Thymus (tissue), 11 donors: ENCODE measurements around the gene ATRNL1. TPM values are rescaled to one million over a fixed set of nuclear protein-coding genes. Genes with fewer than 3 reads are reported as not detected.

Experiments
- DNase-seq, 9 donors: peaks; one replicate each; pipeline ENCODE4 v3.0.0-alpha.2; 2013; ENCODE audit warnings: low spot score in 9 of 9, low read depth in 6 of 9, missing footprints in 1 of 9
- H3K27ac ChIP-seq, 2 donors: one replicate each; pipeline ENCODE4 v1.5.1; 2013; ENCODE audit warnings: control low read depth in 1 of 2, low read depth in 1 of 2, low read length in 1 of 2, mild to moderate bottlenecking in 1 of 2, moderate library complexity in 1 of 2
- H3K27me3 ChIP-seq, 2 donors: one replicate each; pipeline ENCODE4 v1.5.1; 2013; ENCODE audit warnings: low read length in 1 of 2; ENCODE audit not compliant: control insufficient read depth in 2 of 2, insufficient read depth in 1 of 2
- H3K36me3 ChIP-seq, 2 donors: one replicate each; pipeline ENCODE4 v1.5.1; 2013; ENCODE audit warnings: low read length in 1 of 2, mild to moderate bottlenecking in 1 of 2, moderate library complexity in 1 of 2; ENCODE audit not compliant: control insufficient read depth in 2 of 2, insufficient read depth in 2 of 2
- H3K4me1 ChIP-seq, 2 donors: one replicate each; pipeline ENCODE4 v1.5.1; 2013; ENCODE audit warnings: low read length in 2 of 2; ENCODE audit not compliant: control insufficient read depth in 2 of 2, insufficient read depth in 2 of 2
- H3K4me3 ChIP-seq, 2 donors: one replicate each; pipeline ENCODE4 v1.5.1; 2013; ENCODE audit warnings: low read length in 2 of 2, control low read depth in 1 of 2, mild to moderate bottlenecking in 1 of 2
- H3K9me3 ChIP-seq, 2 donors: one replicate each; pipeline ENCODE4 v1.5.1; 2013; ENCODE audit warnings: low read length in 1 of 2, mild to moderate bottlenecking in 1 of 2; ENCODE audit not compliant: control insufficient read depth in 2 of 2, insufficient read depth in 1 of 2
- WGBS: extraction: QIAGEN DNeasy Blood & Tissue Kit; methylation state at CpG from one replicate; pipeline ENCODE4 v1.1.7; 2013; 5-methylcytosine and 5-hydroxymethylcytosine counted together
- polyA plus RNA-seq: library from polyadenylated mRNA; stranded (reverse); fragments of 200-250 nt; gene quantifications from one replicate; pipeline ENCODE4 v1.2.3, GENCODE V29; 2013
- total RNA-seq: library from RNA; stranded (reverse); fragments of 120-200 nt; gene quantifications from one replicate; pipeline ENCODE4 v1.2.4, GENCODE V29; 2013
- donor health status: healthy.

ATRNL1 gene
- total and polyA plus RNA-seq, 2 donors: 0.84 to 3.4 TPM

- 97% methylated on average over 1 of the region's 1 CpG for WGBS
- no peak for DNase-seq
- Histone ChIP-seq H3K4me3 (no peak overlapping the region), H3K36me3 (no peaks in the 10 kb centered on the region), H3K27ac (no peak overlapping the region), H3K4me1 (no peaks in the 10 kb centered on the region), H3K27me3 (no peaks in the 10 kb centered on the region), H3K9me3 (no peaks in the 10 kb centered on the region)
Observed at GRCh38 chr10:115850666-115851065, 757.5 kb downstream of the ATRNL1 start.

GRCh38 chr10:115851695-115852094 is 758.5 kb downstream of the ATRNL1 start:
- no peak for DNase-seq
- WGBS: 92% methylated on average over 5 of the region's 5 CpGs
- Histone ChIP-seq H3K4me3 (no peak overlapping the region), H3K4me1 (no peaks in the 10 kb centered on the region), H3K9me3 (no peaks in the 10 kb centered on the region), H3K27me3 (no peaks in the 10 kb centered on the region), H3K36me3 (no peaks in the 10 kb centered on the region), H3K27ac (no peak overlapping the region)

GRCh38 chr10:115854740-115855435 is 761.7 kb downstream of the ATRNL1 start:
- Histone ChIP-seq H3K27ac (no peak overlapping the region), H3K27me3 (no peaks in the 10 kb centered on the region), H3K4me3 (no peak overlapping the region), H3K36me3 (no peaks in the 10 kb centered on the region), H3K9me3 (no peaks in the 10 kb centered on the region), H3K4me1 (no peaks in the 10 kb centered on the region)
- DNase-seq: no peak
- WGBS: 91% methylated on average over 6 of the region's 6 CpGs

GRCh38 chr10:115856580-115856979 is 763.4 kb downstream of the ATRNL1 start:
- DNase-seq: no peak
- Histone ChIP-seq H3K9me3 (no peaks in the 10 kb centered on the region), H3K27ac (no peak overlapping the region), H3K4me1 (no peaks in the 10 kb centered on the region), H3K4me3 (no peak overlapping the region), H3K27me3 (no peaks in the 10 kb centered on the region), H3K36me3 (no peaks in the 10 kb centered on the region)
- WGBS: 83% methylated on average over 6 of the region's 6 CpGs

GRCh38 chr10:115857856-115858255 is 764.7 kb downstream of the ATRNL1 start:
- WGBS: 86% methylated on average over 3 of the region's 3 CpGs
- Histone ChIP-seq H3K36me3 (no peaks in the 10 kb centered on the region), H3K4me3 (no peak overlapping the region), H3K27me3 (no peaks in the 10 kb centered on the region), H3K27ac (no peak overlapping the region), H3K9me3 (no peaks in the 10 kb centered on the region), H3K4me1 (no peaks in the 10 kb centered on the region)
- DNase-seq: no peak

- DNase-seq: no peak
- no peak overlapping the region for H3K4me3 ChIP-seq
- H3K4me1 ChIP-seq: no peaks in the 10 kb centered on the region
- no peaks in the 10 kb centered on the region for H3K36me3 ChIP-seq
- H3K27me3 ChIP-seq: no peaks in the 10 kb centered on the region
- no peaks in the 10 kb centered on the region for H3K9me3 ChIP-seq
- WGBS: 95% methylated on average over 1 of the region's 1 CpG
- no peak overlapping the region for H3K27ac ChIP-seq
Observed at GRCh38 chr10:115860182-115861107, 767.3 kb downstream of the ATRNL1 start.

- 94% methylated on average over 2 of the region's 2 CpGs for WGBS
- H3K4me3 ChIP-seq: no peak overlapping the region
- H3K36me3 ChIP-seq: no peaks in the 10 kb centered on the region
- H3K27me3 ChIP-seq: no peaks in the 10 kb centered on the region
- H3K27ac ChIP-seq: no peak overlapping the region
- no peaks in the 10 kb centered on the region for H3K4me1 ChIP-seq
- no peaks in the 10 kb centered on the region for H3K9me3 ChIP-seq
- DNase-seq: no peak
Observed at GRCh38 chr10:115861455-115861854, 768.3 kb downstream of the ATRNL1 start.

GRCh38 chr10:115861864-115862263 is 768.7 kb downstream of the ATRNL1 start:
- WGBS: 98% methylated on average over 1 of the region's 1 CpG
- H3K9me3 ChIP-seq: no peaks in the 10 kb centered on the region
- no peak for DNase-seq

GRCh38 chr10:115866174-115866573 is 773.0 kb downstream of the ATRNL1 start:
- DNase-seq: no peak
- WGBS: 95% methylated on average over 1 of the region's 1 CpG
- Histone ChIP-seq H3K4me1 (no peaks in the 10 kb centered on the region), H3K27me3 (no peaks in the 10 kb centered on the region), H3K27ac (no peak overlapping the region), H3K4me3 (no peak overlapping the region), H3K36me3 (no peaks in the 10 kb centered on the region), H3K9me3 (no peaks in the 10 kb centered on the region)

More at GRCh38 chr10:115861864-115862263, 768.7 kb downstream of the ATRNL1 start:
- no peaks in the 10 kb centered on the region for H3K27me3 ChIP-seq
- H3K4me1 ChIP-seq: no peaks in the 10 kb centered on the region
- H3K36me3 ChIP-seq: no peaks in the 10 kb centered on the region
- H3K4me3 ChIP-seq: no peak overlapping the region
- H3K27ac ChIP-seq: no peak overlapping the region
